ENCODE measurements around the gene SPATA2.

Gene SPATA2

GRCh38 chr20:49935746-49936152 is 20.4 kb upstream of the SPATA2 start:
- peak overlapping the region; percentile 86 to 96; a peak in 3 of 4 replicates for H3K4me3 ChIP-seq (ENCODE audit: low read depth in 1 of 2, low read length in 2 of 2)
- peaks cover 48% of the 10 kb centered on the region for H3K79me2 ChIP-seq (ENCODE audit: insufficient read depth, low read length)
- H3K4me2 ChIP-seq (ENCODE audit: insufficient read depth, low read length): peak overlapping the region; percentile 92
- H3K27me3 ChIP-seq (ENCODE audit: insufficient read depth, low read length, poor library complexity): no peaks in the 10 kb centered on the region
- TF ChIP-seq CTCF (IDR thresholded peaks at IDR 0.05; ENCODE audit: borderline replicate concordance, extremely low read depth, low read length, poor library complexity, severe bottlenecking): no peak
- TF ChIP-seq EZH2 (IDR thresholded peaks at IDR 0.05; ENCODE audit: borderline replicate concordance, low read depth, low read length, severe bottlenecking): no peak
- H3K4me1 ChIP-seq (ENCODE audit: insufficient read depth, low read length): peaks cover 35% of the 10 kb centered on the region
- H3K9me3 ChIP-seq (ENCODE audit: insufficient read depth, low read length, severe bottlenecking): no peaks in the 10 kb centered on the region
- peaks cover 29% of the 10 kb centered on the region for H4K20me1 ChIP-seq (ENCODE audit: insufficient read depth, low read length)
- peaks cover 20% of the 10 kb centered on the region for H3K36me3 ChIP-seq (ENCODE audit: insufficient read depth, low read length)
- H3K9ac ChIP-seq (ENCODE audit: low read depth, low read length): peak overlapping the region; percentile 96; the same call in 1 of the 2 replicates
- H2AFZ ChIP-seq (ENCODE audit: low read depth, low read length): peak overlapping the region; percentile 80
- H3K27ac ChIP-seq (ENCODE audit: low read length): peak overlapping the region; percentile 23
- ATAC-seq (ENCODE audit: insufficient read depth, low read depth) (peak; percentile 29), DNase-seq (no peak)

GRCh38 chr20:49929142-49929494 is 13.8 kb upstream of the SPATA2 start:
- H3K9ac ChIP-seq (ENCODE audit: low read depth, low read length): no peak overlapping the region
- H3K27ac ChIP-seq (ENCODE audit: low read length): no peak overlapping the region
- peaks cover 10% of the 10 kb centered on the region for H3K4me1 ChIP-seq (ENCODE audit: insufficient read depth, low read length)
- no peaks in the 10 kb centered on the region for H3K36me3 ChIP-seq (ENCODE audit: insufficient read depth, low read length)
- H3K9me3 ChIP-seq (ENCODE audit: insufficient read depth, low read length, severe bottlenecking): no peaks in the 10 kb centered on the region
- DNase-seq (no peak), ATAC-seq (ENCODE audit: insufficient read depth, low read depth) (no peak)
- no peaks in the 10 kb centered on the region for H3K79me2 ChIP-seq (ENCODE audit: insufficient read depth, low read length)
- H2AFZ ChIP-seq (ENCODE audit: low read depth, low read length): peak overlapping the region; percentile 48
- no peaks in the 10 kb centered on the region for H4K20me1 ChIP-seq (ENCODE audit: insufficient read depth, low read length)
- H3K4me2 ChIP-seq (ENCODE audit: insufficient read depth, low read length): 0 out of 2 replicates have a peak overlapping the region, but pooled peaks have one; percentile 15
- no peak overlapping the region for H3K4me3 ChIP-seq (ENCODE audit: low read depth in 1 of 2, low read length in 2 of 2)
- TF ChIP-seq EZH2 (IDR thresholded peaks at IDR 0.05; ENCODE audit: borderline replicate concordance, low read depth, low read length, severe bottlenecking) (no peak), CTCF (IDR thresholded peaks at IDR 0.05; ENCODE audit: borderline replicate concordance, extremely low read depth, low read length, poor library complexity, severe bottlenecking) (no peak)
- no peaks in the 10 kb centered on the region for H3K27me3 ChIP-seq (ENCODE audit: insufficient read depth, low read length, poor library complexity)

GRCh38 chr20:49928411-49929141 is 13.2 kb upstream of the SPATA2 start:
- Histone ChIP-seq H3K27me3 (ENCODE audit: insufficient read depth, low read length, poor library complexity) (no peaks in the 10 kb centered on the region), H3K9ac (ENCODE audit: low read depth, low read length) (no peak overlapping the region), H2AFZ (ENCODE audit: low read depth, low read length) (peak overlapping the region; percentile 76), H3K9me3 (ENCODE audit: insufficient read depth, low read length, severe bottlenecking) (no peaks in the 10 kb centered on the region), H3K36me3 (ENCODE audit: insufficient read depth, low read length) (no peaks in the 10 kb centered on the region), H3K4me1 (ENCODE audit: insufficient read depth, low read length) (peaks cover 10% of the 10 kb centered on the region), H3K4me3 (ENCODE audit: low read depth in 1 of 2, low read length in 2 of 2) (no peak overlapping the region), H3K79me2 (ENCODE audit: insufficient read depth, low read length) (no peaks in the 10 kb centered on the region), H3K27ac (ENCODE audit: low read length) (no peak overlapping the region), H3K4me2 (ENCODE audit: insufficient read depth, low read length) (peak overlapping the region; percentile 37; the same call in 1 of the 2 replicates), H4K20me1 (ENCODE audit: insufficient read depth, low read length) (no peaks in the 10 kb centered on the region)
- DNase-seq (peak; percentile 85), ATAC-seq (ENCODE audit: insufficient read depth, low read depth) (peak; percentile 97)
- TF ChIP-seq EZH2 (IDR thresholded peaks at IDR 0.05; ENCODE audit: borderline replicate concordance, low read depth, low read length, severe bottlenecking) (no peak), CTCF (IDR thresholded peaks at IDR 0.05; ENCODE audit: borderline replicate concordance, extremely low read depth, low read length, poor library complexity, severe bottlenecking) (peak; percentile 98)

All from DND-41 (cell line).